GM23338 (cell line): ENCODE measurements around the gene MED28. TPM values are rescaled to one million over a fixed set of nuclear protein-coding genes. Genes with fewer than 3 reads are reported as not detected.

Source experiments
- ATAC-seq: fragments of 200-7000 bp; cut with Tn5 transposase; 3 replicates; pipeline ENCODE4 v1.9.1; 2020
- DNase-seq: peaks from one replicate; pipeline ENCODE4 v3.0.0-alpha.2; 2015; ENCODE audit warnings: low spot score
- H2AFZ ChIP-seq: fragments of 200-600 bp; sonication (generic); 2 replicates; pipeline ENCODE4 v1.8.0; 2016; ENCODE audit warnings: antibody characterized with exemption, mild to moderate bottlenecking, moderate library complexity
- H3F3A ChIP-seq: fragments of 200-600 bp; sonication (generic); replicated peaks from 2 replicates; pipeline ENCODE4 v1.8.0; 2017; ENCODE audit warnings: antibody characterized with exemption, mixed run types, low read depth
- H3K27ac ChIP-seq: fragments of 200-600 bp; sonication (generic); 2 replicates; pipeline ENCODE4 v1.6.1; 2016; ENCODE audit warnings: low read depth
- H3K27me3 ChIP-seq: fragments of 200-600 bp; sonication (generic); 2 replicates; pipeline ENCODE4 v1.8.0; 2016; ENCODE audit warnings: mild to moderate bottlenecking, mixed run types, moderate library complexity; ENCODE audit not compliant: insufficient read depth
- H3K36me3 ChIP-seq: fragments of 200-600 bp; sonication (generic); 2 replicates; pipeline ENCODE4 v1.8.0; 2016; ENCODE audit warnings: mild to moderate bottlenecking; ENCODE audit not compliant: insufficient read depth
- H3K4me1 ChIP-seq: fragments of 200-600 bp; sonication (generic); 2 replicates; pipeline ENCODE4 v1.8.0; 2016; ENCODE audit warnings: mild to moderate bottlenecking, moderate library complexity; ENCODE audit not compliant: insufficient read depth
- H3K4me2 ChIP-seq: fragments of 200-600 bp; sonication (generic); 2 replicates; pipeline ENCODE4 v1.7.1; 2017; ENCODE audit warnings: mixed run types
- H3K4me3 ChIP-seq: fragments of 200-600 bp; sonication (generic); 2 replicates; pipeline ENCODE4 v1.6.1; 2016; ENCODE audit warnings: mixed run types
- H3K79me2 ChIP-seq: fragments of 200-600 bp; sonication (generic); replicated peaks from 2 replicates; pipeline ENCODE4 v1.8.0; 2017; ENCODE audit warnings: mild to moderate bottlenecking; ENCODE audit not compliant: insufficient read depth
- H3K9me2 ChIP-seq: fragments of 200-600 bp; sonication (generic); 2 replicates; pipeline ENCODE4 v1.8.0; 2017; ENCODE audit not compliant: insufficient read depth
- H4K20me1 ChIP-seq: fragments of 200-600 bp; sonication (generic); replicated peaks from 2 replicates; pipeline ENCODE4 v1.8.0; 2017; ENCODE audit warnings: mild to moderate bottlenecking; ENCODE audit not compliant: insufficient read depth
- H3K27ac Mint-ChIP-seq: 2 replicates; pipeline ENCODE4 v1.8.0; 2020; ENCODE audit warnings: inconsistent platforms, mild to moderate bottlenecking, moderate library complexity, mixed read lengths
- H3K27me3 Mint-ChIP-seq: 3 replicates; pipeline ENCODE4 v1.8.0; 2022; ENCODE audit warnings: low read depth, mild to moderate bottlenecking, moderate library complexity, mixed read lengths, inconsistent platforms; ENCODE audit not compliant: insufficient read depth, poor library complexity
- H3K36me3 Mint-ChIP-seq: 3 replicates; pipeline ENCODE4 v1.8.0; 2021; ENCODE audit warnings: low read depth, mild to moderate bottlenecking, inconsistent platforms, moderate library complexity, mixed read lengths
- H3K4me1 Mint-ChIP-seq: 3 replicates; pipeline ENCODE4 v1.8.0; 2020; ENCODE audit warnings: mild to moderate bottlenecking, inconsistent platforms, mixed read lengths
- H3K4me3 Mint-ChIP-seq: 3 replicates; pipeline ENCODE4 v1.8.0; 2021; ENCODE audit warnings: moderate library complexity, mild to moderate bottlenecking, inconsistent platforms, mixed read lengths
- H3K9me3 Mint-ChIP-seq: 3 replicates; pipeline ENCODE4 v1.8.0; 2020; ENCODE audit warnings: moderate library complexity, mild to moderate bottlenecking, inconsistent platforms, mixed read lengths
- CREB1 ChIP-seq: fragments of 250-450 bp; sonication (Bioruptor Pico); IDR thresholded peaks from 2 replicates; pipeline ENCODE4 v1.5.0; 2020; ENCODE audit warnings: low read depth, mild to moderate bottlenecking, moderate library complexity
- EZH2 ChIP-seq: fragments of 200-600 bp; sonication (generic); IDR thresholded peaks from one replicate; pipeline ENCODE4 v1.8.0; 2017; ENCODE audit warnings: antibody characterized with exemption, mild to moderate bottlenecking, low read depth; ENCODE audit not compliant: unreplicated experiment
- EZH2phosphoT487 ChIP-seq: fragments of 200-600 bp; sonication (generic); IDR thresholded peaks from one replicate; pipeline ENCODE4 v1.8.1; 2018; ENCODE audit warnings: antibody characterized with exemption; ENCODE audit not compliant: unreplicated experiment
- JUNB ChIP-seq: IDR thresholded peaks from one replicate; pipeline ENCODE4 v1.6.1; 2016; ENCODE audit warnings: antibody characterized with exemption; ENCODE audit not compliant: unreplicated experiment
- NANOG ChIP-seq: IDR thresholded peaks from 2 replicates; pipeline ENCODE4 v1.6.1; 2016; ENCODE audit warnings: antibody characterized with exemption, borderline replicate concordance
- POLR2AphosphoS5 ChIP-seq: IDR thresholded peaks from 2 replicates; pipeline ENCODE4 v1.6.1; 2016; ENCODE audit warnings: antibody characterized with exemption, low read depth
- REST ChIP-seq: IDR thresholded peaks from one replicate; pipeline ENCODE4 v1.6.1; 2018; ENCODE audit warnings: antibody characterized with exemption; ENCODE audit not compliant: unreplicated experiment
- STAT1 ChIP-seq: IDR thresholded peaks from one replicate; pipeline ENCODE4 v1.6.1; 2016; ENCODE audit warnings: antibody characterized with exemption; ENCODE audit not compliant: unreplicated experiment
- polyA plus RNA-seq: library from polyadenylated mRNA; unstranded; fragments of >200 nt; fragmentation: Nextera tagmentation; extraction: Ambion mirVana; gene quantifications from 2 replicates; pipeline ENCODE4 v1.2.1, GENCODE V29; 2016
- total RNA-seq: library from RNA; depleted of rRNA; stranded (reverse); fragments of >200 nt; shearing (Covaris generic); gene quantifications from 2 replicates; pipeline ENCODE4 v1.2.3, GENCODE V29; 2014
- TF ChIP-seq, protein P1 (sequence below), 2 experiments: fragments of 200-600 bp in 1 of 2; sonication (generic) in 1 of 2; conservative IDR thresholded peaks; 2 replicates each; pipeline versions ENCODE4 v1.5.1 to v1.6.1; 2016 to 2017; ENCODE audit warnings: antibody characterized with exemption in 2 of 2, low read depth in 2 of 2, mild to moderate bottlenecking in 2 of 2, moderate library complexity in 1 of 2

MED28 gene
- total and polyA plus RNA-seq, 2 experiments from 2014 or later: 24.0 to 60.9 TPM

GRCh38 chr4:17646693-17647092 is 32.3 kb downstream of the MED28 start (continued):
- no peak for TF ChIP-seq REST
- no peak for TF ChIP-seq STAT1
- no peak for TF ChIP-seq EZH2phosphoT487
- TF ChIP-seq JUNB: no peak
- TF ChIP-seq, protein P1, sequence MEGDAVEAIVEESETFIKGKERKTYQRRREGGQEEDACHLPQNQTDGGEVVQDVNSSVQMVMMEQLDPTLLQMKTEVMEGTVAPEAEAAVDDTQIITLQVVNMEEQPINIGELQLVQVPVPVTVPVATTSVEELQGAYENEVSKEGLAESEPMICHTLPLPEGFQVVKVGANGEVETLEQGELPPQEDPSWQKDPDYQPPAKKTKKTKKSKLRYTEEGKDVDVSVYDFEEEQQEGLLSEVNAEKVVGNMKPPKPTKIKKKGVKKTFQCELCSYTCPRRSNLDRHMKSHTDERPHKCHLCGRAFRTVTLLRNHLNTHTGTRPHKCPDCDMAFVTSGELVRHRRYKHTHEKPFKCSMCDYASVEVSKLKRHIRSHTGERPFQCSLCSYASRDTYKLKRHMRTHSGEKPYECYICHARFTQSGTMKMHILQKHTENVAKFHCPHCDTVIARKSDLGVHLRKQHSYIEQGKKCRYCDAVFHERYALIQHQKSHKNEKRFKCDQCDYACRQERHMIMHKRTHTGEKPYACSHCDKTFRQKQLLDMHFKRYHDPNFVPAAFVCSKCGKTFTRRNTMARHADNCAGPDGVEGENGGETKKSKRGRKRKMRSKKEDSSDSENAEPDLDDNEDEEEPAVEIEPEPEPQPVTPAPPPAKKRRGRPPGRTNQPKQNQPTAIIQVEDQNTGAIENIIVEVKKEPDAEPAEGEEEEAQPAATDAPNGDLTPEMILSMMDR (conservative IDR thresholded peaks at IDR 0.05; ENCODE audit: low read depth in 2 of 2): no peak
- no peak for TF ChIP-seq NANOG
- no peak for TF ChIP-seq POLR2AphosphoS5
- no peak for TF ChIP-seq EZH2

- Histone ChIP-seq H3K4me3 (no peak overlapping the region), H3K79me2 (no peaks in the 10 kb centered on the region), H4K20me1 (no peaks in the 10 kb centered on the region), H3K27ac (no peak overlapping the region), H3K27me3 (peaks cover 6% of the 10 kb centered on the region; the same call in 1 of the 2 replicates), H3K36me3 (no peaks in the 10 kb centered on the region), H3K4me1 (no peaks in the 10 kb centered on the region), H2AFZ (no peak overlapping the region), H3F3A (no peaks in the 10 kb centered on the region), H3K4me2 (no peak overlapping the region), H3K9me2 (no peaks in the 10 kb centered on the region)
- DNase-seq: no peak
- no peak overlapping the region for H3K27ac Mint-ChIP-seq
- peaks cover 11% of the 10 kb centered on the region for H3K27me3 Mint-ChIP-seq
- no peak overlapping the region for H3K4me3 Mint-ChIP-seq
- peaks cover 11% of the 10 kb centered on the region for H3K36me3 Mint-ChIP-seq
- no peak for ATAC-seq
- H3K9me3 Mint-ChIP-seq: peaks cover 26% of the 10 kb centered on the region
- H3K4me1 Mint-ChIP-seq: no peaks in the 10 kb centered on the region
- no peak for TF ChIP-seq STAT1
- no peak for TF ChIP-seq CREB1 (CRISPR knock-in tag)
These were observed 32.9 kb downstream of the MED28 start for GRCh38 chr4:17647176-17647806.
